Inflammatory macrophage (primary cell): Measurements from ENCODE around the gene LYL1.

Experiments
- DNase-seq, 2 donors: peaks; one replicate each; pipeline ENCODE4 v3.0.0-alpha.2; 2020 to 2022

LYL1 gene

DNA sequence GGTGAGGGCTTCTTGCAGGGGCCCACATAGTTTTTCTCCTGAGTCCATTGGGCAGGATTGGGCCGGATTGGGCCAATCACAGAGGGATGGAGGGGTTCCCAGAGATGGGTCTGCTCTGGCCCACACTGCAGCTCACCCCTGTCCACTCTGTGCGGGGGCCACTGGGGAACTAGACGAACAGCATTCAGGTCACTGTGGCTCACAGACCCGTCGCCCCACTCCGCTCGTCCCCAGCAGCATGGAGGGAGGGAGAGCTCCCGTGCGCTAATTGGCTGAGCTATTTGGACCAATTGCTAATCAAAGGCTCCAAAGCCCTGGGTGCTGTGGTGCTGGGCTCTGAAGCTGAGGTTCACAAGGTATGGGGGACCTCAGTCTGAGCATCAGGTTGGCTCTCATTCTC is 26.7 kb upstream of the LYL1 start:
- no peak for DNase-seq

DNA sequence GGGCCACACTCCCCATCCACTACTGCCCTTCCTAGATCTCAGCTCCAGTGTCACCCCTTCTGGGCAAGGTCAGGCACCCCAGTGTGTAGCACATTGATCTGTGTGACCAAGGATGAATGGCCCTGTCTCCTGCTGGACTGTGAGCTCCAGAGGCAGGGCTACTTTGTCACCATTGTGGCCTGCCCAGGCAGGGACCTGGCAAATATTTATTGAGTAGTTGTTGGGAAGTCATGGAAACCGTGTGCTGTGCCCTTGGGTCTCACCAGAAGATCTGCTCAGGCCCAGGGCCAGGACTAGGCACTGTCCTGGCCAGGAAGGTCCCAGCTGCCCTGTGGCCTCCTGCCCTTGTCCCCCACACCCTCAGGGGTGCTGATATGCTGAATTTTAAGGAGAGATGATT is 25.9 kb upstream of the LYL1 start:
- no peak for DNase-seq

DNA sequence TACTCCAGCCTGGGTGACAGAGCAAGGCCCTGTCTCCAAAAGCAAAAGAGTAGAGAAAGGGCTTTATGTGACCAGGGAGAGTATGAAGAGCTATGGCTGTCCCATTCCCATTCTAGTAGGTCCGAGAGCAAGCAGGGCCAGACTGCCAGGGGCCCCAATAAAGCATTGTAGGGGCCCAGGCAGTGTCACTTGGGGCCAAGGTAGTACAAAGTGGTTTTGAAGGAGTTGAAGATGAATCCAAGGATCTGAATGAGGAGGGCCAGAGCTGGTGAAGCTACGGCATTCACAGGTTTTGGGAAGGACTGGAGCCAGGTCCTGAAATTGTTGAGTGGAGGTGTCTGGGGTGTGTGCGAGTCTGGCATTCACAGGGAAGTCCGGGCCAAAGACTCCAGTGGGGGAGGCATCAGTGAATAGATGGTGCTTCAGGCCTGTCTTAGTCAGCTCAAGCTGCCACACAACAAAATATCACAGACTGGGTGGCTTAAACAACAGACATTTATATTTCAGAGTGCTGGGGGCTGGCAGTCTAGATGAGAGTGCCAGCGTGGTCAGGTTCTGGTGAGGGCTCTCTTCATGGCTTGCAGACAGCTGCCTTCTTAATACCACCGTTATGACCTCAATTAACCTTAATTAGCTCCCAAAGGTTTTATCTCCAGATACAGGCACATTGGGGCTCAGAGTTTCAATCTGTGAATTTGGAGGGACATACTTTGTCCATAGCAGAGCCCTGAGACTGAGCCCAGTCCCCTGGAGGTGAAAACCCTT is 25.3 kb upstream of the LYL1 start:
- no peak for DNase-seq

DNA sequence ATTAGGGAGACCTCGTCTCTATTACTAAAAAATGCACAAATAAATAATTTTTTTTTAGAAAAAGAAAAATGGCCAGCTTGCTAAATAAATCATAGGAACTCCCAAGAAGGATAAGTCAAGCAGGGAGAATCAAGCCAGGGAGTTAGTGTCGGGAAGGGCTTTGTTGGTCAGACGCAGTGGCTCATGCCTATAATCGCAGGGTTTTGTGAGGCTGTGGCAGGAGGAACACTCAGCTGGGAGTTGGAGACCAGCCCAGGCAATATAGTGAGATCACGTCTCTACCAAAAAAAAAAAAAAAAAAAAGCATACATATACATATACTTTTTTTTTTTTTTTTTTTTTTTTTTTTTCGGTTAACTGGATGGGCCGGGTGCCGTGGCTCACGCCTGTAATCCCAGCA is 24.4 kb upstream of the LYL1 start:
- DNase-seq: no peak

DNA sequence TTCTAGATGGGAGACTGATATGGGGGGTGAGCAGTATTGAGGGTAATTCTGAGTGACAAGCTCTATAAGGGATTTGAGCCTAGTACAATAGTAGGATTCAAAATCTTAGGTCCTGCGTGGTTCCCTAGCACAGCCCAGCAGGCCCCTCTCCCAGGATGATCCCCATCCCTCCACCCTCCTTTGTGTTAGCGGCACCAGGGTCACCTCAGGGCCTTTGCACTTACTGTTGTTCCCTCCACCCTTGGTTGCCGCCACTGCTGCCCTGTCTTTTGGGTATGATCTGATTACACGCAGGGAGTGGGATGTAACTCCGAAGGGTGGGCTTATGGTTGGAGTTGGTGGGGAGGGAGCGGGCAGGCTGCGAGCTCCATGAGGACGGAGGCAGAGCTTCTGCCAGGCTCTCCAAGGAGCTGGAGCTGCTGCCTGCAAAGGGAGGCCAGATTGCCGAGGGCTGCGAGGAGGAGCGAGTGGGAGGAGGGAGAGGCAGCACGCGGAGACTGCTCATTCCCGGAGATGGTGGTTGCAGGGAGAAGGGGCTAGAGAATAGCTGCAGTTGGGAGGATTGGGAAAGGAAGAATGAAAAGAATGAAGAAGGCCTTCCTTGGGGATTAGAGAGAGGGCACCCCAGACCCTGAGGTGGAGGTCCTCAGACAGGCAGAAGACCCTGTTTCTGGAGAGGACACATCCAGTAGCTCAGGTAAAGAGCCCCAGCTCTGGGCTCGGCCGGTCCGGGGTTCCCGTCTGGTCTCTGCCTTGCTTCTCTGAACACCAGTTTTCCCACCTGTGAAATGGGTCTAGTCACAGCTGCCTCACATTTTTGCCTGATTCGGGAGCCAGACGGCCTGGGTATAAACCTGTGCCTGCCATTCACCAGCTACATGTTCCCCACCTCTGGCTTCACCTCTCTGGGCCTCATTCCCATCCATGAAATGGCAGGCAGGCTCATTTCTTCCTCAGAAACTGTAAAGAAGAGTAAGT is 20.6 kb upstream of the LYL1 start:
- DNase-seq: no peak

DNA sequence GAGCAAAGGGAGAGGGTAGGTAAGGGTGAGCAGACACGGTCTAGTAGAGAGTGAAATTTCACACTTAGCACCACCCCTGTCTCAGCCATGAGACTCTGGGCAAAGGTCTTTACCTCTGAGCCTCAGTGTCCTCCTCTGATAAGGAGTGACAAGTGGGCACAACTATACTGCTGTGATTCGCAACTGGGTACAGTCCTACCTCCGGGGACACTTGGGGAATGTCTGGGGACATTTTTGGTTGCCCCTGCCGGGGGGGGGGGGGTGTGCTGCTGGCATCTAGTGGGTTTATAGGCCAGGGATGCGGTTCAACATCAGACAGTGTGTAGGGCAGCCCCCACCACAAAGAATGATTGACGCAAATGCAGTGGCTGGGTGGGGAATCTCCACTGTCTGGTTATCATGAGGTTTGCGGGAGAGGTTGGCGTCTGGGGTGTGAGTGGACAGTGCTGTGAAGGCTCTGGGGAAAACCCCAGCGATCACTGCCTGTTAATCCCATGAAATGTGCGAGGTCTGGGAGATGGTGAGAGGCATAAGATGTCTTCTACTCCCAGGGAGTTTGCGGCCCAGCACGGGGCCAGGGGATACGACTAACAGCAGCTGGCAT is 19.7 kb upstream of the LYL1 start:
- DNase-seq: no peak

DNA sequence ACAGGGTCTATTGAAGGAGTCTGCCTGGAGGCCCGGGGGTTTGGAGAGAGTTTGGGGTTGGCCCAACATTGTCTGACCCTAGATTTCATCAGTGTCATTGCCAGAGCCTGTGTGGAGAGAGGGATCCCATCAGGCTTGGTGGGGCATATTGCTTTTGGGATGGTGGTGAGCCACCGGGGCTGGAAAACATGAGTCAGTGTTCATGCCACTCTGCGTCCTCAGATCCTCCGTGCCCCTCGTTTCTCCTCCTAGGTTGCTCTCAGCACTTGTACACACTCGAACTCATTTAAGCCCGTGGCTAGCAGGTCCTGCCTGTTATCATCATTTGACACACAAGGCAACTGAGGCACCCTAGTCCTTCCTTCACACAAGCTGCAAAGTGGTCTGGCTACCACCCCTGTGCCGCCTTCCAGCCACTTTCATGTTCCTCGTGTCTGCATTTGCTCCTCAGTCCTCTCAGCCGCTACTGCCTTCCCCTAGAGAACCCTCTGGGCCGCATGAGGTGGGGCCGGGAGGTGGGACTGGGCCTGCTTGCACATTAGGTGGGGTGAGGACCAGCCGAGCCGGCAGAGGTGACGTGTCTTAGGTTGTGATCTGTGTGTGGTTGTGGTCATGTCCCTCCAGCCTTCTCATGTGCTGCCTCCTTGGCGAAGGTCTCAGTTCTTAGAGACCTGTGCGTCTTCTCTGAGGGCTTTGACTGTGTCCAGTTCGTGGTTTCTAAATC is 19.1 kb upstream of the LYL1 start:
- no peak for DNase-seq

DNA sequence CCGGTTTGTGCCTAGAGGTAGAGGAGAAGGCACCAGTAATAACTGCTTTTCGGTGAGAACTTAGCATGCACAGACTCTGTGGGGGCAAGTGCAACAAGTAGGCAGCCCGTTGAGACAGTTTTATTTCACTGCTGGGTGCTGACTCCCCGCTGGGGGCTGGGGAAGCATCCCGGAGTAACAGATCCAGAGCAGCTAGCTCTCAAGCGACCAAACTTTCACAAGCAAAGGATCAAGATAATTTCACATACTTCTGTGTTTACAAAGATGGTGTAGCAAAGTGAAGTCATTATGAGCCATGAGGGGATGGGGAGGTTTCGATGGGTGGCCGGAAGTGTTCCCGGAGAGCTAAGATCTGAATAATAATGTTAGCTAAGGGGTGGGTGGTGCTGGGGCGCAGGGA is 18.2 kb upstream of the LYL1 start:
- no peak for DNase-seq

DNA sequence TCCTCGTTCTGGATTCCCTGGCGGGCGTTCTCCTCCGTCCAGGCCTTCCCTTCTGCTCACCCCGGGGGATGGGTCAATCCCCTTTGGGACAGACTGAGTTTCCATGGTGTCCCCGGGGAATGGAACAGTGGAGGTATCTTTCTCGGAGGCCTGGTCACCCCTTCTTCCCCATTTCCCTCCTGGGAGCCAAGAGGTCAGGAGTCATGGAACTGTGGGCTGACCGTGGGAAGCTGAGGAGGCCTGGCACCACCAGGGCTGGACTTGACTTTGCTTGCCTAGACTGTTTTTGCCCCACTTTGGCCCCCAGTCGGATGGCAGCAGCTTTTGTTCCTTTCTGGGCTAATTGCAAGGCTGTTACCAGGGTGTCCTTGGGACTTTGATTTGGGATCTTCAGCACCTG is 17.4 kb upstream of the LYL1 start:
- peak; percentile 43 to 57 for DNase-seq

DNA sequence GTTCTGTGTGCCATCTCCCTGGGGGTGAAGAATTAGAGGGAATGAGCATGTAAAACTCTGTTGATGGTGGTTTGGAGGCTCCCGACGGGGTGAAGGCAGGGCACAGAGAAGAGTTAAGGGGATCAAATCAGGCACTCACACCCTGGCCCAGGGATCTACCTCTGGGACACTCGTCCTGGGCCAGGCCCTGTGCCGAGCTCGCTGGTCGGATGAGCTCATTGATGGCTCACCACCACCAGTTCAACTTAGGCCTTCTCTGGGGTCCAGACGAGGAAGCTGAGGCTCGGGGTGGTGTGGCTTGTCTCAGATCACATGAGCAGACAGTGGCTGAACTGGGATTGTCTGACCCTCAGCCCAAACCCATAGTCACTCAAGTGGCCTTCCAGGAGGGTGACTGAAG is 17.0 kb upstream of the LYL1 start:
- peak; percentile 67 to 89 for DNase-seq

DNA sequence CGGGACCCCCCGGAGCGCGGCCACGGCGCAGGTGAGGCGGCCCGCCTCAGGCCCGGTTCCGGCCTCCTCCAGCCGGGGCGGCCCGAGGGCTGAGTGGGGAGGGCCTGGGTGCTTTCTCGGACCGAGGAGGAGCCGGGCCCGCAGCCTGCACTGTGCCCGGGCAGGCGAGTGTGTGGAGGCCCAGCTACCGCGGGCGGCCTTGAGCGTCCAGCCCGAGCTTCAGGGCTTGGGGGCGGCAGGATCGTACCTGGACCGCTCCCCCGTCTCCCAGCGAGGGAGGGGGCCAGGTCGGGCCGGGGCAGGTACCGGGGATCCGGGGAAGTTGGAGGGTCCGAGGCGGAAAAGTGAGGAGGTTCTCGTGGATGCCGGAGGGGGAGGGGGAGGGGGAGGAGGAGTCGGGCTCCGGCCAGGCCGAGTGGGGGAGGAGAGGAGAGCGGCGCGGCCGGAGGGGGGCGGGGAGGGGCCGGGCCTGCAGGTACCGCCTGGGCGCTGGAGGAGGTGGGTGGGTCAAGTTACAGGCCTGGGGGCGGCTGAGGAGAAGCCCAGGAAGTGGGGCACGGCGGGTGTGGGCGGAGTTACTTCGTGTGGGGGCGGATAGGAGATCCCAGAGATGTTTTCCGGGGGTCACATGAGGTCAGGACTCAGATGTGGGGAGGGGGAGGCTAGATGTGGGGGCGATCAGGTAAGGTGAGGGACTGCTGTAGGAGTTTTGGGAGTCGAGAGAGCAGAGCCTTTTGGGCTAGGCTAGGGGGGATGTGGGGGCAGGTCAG is 16.0 kb upstream of the LYL1 start:
- DNase-seq: peak; percentile 29 to 62

DNA sequence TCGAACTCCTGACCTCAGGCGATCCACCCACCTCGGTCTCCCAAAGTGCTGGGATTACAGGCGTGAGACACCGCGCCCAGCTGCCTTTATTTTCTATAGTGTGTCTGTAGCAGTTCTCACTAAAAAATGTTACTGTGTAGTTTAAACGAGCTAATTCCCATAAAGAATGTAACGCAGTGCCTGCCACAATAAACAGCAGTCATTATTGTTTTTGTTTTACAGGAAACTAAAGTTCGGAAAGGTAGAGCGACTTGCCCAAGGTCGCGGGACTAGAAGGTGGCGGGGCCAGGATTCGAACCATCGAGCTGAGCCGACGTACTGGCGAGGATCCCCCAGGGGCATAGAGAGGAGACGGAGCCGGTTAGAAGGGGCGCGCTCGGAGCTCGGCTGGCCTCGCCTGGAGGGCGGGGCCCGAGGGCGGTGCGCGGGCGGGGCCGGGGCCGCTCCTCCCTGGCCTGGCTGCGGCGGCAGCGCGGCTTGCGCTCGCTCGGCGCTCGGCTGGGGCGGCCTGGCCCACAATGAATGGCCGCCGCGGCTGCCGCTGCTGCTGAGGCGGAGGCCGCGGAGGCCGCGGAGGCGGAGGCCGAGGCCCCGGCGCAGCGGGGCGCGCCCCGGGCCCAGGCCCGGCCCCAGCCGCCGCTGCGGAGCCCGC is 15.2 kb upstream of the LYL1 start, which contains the start of gene NACC1:
Gene NACC1 (plus strand): TSS at position 493 of the 652 bp plus-strand sequence. CDS start 16,944 bp downstream, outside the sequence.
- peak; percentile 89 to 94 for DNase-seq

DNA sequence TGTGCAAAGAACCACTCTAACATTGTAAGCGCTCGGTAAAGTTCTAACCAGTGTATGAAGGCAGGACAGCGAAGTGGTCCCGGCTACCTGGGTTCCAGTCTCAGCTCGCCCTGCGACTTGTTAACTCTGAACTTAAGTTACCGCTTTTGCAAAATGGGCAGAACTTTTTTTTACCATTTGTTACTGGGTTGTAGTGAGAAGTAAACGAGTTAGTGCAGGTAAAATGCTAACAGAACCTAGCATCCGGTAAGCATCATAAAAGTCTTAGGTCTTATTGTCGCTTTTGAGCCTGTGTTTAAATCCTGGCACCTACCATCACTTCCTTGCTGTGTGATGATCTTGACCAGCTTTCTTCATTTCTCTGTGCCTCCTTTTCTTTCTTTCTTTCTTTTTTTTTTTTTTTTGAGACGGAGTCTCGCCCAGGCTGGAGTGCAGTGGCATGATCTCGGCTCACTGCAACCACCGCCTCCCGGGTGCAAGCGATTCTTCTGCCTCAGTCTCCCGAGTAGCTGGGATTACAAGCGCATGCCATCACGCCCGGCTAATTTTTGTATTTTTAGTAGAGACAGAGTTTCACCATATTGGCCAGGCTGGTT is 14.6 kb upstream of the LYL1 start:
- no peak for DNase-seq

DNA sequence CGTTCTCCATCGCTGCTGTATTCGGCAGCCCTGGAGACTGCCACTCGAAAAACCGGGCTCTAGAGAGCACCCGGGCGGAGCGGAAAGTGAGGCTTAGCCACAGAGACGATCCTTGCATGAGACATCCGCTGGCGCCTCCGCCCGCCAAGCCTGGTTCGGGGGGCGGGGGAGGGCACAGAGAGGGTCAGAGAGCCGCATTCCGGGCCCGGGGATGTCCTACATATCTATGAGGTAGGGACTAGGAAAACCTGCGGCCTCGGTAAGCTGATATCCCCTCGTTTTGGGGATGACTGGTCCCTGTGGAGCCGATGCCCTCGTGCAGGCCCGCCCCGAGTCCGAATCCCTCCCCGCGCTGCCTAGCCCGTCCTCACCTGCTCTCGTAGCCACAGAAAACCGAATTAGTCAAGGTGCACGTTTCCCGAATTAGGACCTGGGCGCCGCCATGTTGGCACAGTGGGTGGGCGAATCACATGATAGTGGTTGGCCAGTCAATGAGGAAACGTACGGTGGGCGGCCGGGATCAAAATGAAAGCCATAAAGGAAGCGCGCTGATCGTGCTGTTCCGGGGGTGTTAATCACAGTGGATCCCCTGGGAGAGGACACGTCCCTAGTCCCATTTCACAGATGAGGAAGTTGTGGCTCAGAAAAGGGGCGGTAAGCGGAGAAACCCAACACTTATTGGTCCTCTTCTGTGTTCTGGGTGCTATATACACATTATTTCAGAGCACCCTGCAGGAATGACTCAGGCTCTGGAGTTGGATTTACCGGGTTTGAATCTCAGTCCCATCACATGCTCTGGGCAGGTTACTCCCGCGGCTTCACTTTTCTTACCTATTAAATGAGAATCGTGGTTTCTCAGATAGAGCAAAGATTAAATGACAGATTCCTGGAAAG is 13.9 kb upstream of the LYL1 start, which contains the start of gene TRMT1:
Gene TRMT1 (minus strand): TSS at position 459 of the 894 bp plus-strand sequence. CDS start 341 bp downstream, at position 118.
- DNase-seq: peak; percentile 97

DNA sequence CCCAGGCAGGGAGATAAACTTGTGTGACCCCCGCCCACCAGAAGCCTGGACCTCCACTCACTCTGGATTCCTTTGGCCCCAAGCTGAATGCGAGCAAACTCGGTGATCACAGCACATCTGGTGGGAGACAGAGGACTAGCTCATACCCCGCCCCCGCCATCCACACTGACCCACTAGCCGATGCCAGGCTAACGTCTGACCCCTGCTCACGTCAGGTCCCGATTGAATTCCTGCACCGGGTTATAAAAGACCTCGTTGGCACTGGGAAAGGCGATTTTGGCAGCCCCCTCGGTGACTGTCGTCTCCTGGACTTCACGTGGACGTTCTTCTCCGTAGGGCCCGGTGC is 13.3 kb upstream of the LYL1 start:
- peak in 1 of 2 donors; percentile 14 for DNase-seq

DNA sequence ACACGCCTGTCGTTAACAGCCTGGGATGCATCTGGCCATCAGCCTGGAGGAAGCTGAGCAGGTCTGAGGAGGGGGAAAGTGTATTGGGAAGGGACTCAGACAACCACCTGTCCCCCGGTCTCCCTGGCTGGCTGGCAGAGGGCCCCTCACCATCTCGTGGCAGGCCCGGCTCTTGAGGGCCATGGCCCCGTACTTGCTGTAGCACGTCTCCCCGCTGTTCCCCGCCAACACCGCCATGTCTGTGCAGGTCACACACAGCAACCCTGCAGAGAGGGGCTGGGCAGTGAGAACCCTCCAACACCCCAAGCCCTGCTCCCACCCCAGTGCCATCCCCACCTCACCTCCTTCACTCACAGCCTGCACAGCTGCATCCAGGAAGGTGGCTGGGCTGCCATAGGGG is 9.9 kb upstream of the LYL1 start:
- DNase-seq: no peak

DNA sequence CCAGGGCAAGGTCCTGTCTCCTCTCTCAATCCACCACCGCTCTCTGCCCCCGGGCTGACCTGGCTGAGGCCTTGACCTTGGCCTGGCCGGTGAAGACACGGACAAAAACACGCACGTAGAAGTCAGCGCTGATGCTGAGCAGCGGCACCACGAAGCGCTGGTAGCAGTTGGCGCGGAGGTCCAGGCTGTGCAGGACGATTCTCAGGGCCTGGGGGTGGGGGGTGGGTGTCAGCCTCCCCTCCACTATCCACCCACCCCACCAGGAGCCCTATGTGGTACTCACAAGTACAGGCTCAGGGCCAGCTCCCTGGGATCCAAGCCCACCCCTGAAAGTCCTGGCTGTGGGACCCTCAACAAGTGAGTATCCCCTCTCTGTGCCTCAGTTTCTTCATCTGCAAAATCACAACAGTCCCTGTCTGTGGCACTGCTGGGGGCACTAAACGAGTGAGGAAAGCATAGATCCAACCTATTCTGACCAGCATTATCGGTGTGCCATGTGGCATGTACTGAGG is 7.5 kb upstream of the LYL1 start:
- DNase-seq: no peak

DNA sequence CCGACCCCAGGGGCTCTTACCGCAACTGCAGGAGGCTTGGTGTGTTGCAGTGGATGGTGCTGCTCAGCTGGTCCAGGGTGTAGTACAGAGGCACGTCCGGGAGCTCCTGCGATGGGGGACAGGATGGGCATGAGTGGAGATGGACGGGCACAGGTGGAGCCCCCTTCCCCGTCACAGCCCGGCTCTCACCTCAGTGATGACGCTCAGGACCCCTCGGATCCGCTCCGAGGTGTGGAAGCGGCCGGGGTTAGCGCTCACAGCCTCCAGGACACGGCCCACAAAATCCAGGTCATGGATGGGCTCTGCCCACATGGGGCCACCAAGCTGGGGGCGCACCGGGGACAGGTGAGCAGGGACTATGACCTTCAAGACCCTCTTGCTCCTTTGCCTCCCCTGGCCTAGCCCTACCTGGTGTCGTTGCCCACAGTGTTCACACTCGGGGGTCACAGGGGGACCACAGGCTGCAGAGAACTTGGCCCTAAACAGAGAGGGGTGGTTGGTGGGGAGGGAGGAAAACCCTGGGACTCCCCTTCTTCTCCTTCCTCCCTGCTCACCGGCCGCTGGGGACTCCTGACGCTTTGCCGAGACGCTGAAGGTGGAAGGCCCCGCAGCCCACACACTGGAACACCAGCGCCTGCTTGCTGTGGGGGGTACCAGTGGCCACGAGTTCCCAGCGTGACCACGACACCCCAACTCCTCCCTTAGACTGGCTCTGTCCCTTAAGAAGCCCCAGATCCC is 6.9 kb upstream of the LYL1 start:
- no peak for DNase-seq
